Activated naive CD8-positive, alpha-beta T cell treated with anti-CD3 and anti-CD28 coated beads, Interleukin-2, amount 50 U/mL, for 16 hours (primary cell): ENCODE measurements around the gene RAMP1.
"Not testable (repeated sequence)": the region's sequence is repeated elsewhere in the genome, so short reads cannot be mapped to it uniquely, and the experiment has no call there.

Experiments used
- DNase-seq: peaks from one replicate; pipeline ENCODE4 v3.0.0-alpha.2; 2020; ENCODE audit warnings: low read depth, low spot score

Gene RAMP1

DNA sequence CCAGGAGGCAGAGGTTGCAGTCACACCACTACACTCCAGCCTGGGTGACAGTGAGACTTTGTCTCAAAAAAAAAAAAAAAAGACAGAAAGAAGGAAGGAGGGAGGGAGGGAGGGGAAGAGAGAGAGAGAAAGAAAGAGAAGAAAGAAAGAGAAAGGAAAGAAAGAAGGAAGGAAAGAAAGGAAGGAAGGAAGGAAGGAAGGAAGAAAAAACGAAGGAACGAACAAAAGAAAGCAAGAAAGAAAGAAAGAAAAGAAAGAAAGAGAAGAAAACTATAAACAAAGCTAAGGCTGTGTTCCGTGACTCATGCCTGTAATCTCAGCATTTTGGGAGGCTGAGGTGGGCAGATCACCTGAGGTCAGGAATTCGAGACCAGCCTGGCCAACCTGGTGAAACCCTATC lies 91.9 kb downstream of the RAMP1 start:
- DNase-seq: not testable (repeated sequence)

DNA sequence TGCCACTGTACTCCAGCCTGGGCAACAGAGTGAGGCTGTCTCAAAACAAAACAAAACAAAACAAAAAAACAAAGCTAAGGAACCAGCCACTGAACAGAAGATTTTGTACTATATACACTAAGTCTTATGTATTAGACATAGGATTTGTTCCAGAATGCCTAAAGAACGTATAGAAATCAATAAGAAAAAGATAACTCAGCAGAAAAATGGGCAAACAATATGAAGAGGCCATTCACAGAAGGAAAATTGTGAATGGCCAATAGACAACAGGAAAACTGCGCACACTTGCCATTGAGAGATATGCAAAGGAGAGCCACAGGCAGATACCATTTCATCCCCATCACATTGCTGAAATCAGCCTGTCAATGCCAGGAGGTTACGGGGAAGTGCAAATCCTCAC lies 92.5 kb downstream of the RAMP1 start:
- no peak for DNase-seq

DNA sequence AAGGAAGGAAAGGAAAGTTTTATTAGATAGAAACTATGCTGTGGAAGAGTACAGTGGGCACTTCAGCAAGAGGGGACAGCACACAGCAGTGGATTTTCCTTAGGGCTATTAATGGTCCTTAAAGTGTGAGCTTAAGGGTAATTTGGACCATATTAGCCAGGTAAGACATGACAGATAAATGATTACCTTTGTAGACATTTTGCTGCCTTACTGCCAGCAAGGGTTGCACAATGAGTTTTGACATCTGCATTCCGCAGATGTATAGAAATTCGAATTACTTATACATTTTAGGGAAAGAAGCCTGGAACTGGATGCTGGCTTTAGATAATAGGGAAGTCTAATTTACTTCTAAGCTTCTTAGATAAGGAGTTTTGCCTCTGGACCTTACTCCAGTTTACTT lies 93.4 kb downstream of the RAMP1 start:
- no peak for DNase-seq

DNA sequence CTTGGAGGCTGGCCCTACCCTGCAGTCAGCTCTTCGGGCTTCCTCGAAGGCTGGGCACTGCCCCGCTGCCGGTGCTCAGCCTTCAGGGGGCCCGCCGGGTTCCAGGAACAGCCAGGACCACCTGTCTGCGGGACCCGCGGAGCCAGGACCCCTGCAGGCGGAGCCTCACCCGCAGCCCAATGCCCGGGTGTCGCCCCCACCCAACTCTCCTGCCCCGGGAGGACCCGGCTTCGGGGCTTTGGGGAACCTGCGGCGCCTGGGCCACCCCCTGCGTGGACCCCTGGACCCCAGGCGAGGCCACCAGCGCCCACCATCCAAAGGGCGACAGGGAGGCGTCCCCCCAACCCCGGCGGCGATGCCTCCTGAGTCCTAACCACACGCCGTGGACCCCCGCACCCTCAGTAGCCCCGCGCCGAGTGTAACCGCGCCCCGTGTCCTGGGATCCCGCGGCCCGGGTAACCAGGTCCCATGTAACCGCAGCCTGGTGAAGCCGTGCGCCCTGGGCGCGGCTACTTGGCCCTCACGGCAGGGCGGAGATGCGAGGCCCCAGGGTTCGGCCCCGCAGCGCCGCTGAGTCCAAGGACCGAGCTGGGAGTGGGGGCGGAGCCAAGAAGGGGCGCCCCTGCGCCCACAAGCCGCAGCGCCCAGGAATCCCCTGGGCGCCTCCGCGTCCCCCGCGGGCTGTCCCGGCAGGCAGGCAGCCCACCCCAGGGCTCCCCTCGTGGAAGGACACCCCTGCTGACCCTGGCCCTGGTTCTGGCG lies 96.4 kb downstream of the RAMP1 start:
- DNase-seq: no peak

DNA sequence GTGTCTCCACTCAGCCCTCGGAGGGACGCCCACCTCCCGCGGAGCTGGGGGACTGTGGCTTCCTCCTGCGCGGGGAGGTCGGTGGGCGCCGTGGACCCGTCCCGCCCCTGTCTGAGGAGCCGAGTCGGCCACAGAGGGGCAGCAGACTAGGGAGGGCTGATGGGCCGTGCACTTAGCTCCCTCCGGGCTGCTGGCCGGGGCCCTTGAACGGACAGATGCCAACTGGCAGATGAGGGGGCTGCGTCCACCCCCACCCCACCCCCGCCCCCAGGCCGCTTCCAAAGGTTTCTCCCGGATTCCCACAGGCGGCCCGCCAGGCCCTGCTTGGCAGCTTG lies 96.9 kb downstream of the RAMP1 start:
- DNase-seq: no peak

DNA sequence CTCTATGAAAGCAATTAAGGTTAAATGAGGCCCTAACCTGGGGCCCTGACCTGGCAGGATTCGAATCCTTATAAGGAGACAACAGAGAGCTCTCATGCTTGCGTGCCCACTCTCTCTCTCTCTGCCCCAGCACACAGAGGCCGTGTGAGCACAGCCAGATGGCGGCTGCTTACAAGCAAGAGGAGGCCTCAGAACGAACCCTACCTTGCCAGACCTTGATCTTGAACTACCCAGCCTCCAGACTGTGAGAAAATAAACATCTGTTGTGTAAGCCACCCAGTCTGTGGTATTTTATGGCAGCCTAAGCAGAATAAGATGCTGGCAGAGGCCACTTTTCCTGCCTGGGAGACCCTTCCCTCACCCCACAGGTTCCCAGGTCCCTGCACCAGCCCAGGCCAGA lies 102.2 kb downstream of the RAMP1 start:
- no peak for DNase-seq
